Activated CD8-positive, alpha-beta T cell treated with anti-CD3 and anti-CD28 coated beads for 36 hours (primary cell): Measurements from ENCODE around the gene SERPINF2. TPM values are rescaled to one million over a fixed set of nuclear protein-coding genes. Genes with fewer than 3 reads are reported as not detected.

Source experiments
- ATAC-seq: fragments of 200-7000 bp; cut with Tn5 transposase; one replicate; pipeline ENCODE4 v1.10.0; 2021; ENCODE audit warnings: mild to moderate bottlenecking, moderate library complexity
- CTCF ChIA-PET: fragments of 350-600 bp; sonication (Branson Sonifier 250); formaldehyde crosslinking; loops from one replicate; lab custom pipeline; 2021; ENCODE audit warnings: antibody characterized with exemption; lab: Charles Lee
- POLR2A ChIA-PET: fragments of 350-600 bp; sonication (Branson Sonifier 250); formaldehyde crosslinking; loops from one replicate; lab custom pipeline; 2021; ENCODE audit warnings: antibody characterized with exemption; lab: Charles Lee
- DNase-seq: peaks from one replicate; pipeline ENCODE4 v3.0.0-alpha.2; 2020
- H3K27ac Mint-ChIP-seq: one replicate; pipeline ENCODE4 v1.8.0; 2021; ENCODE audit warnings: mild to moderate bottlenecking, mixed read lengths
- H3K27me3 Mint-ChIP-seq: one replicate; pipeline ENCODE4 v1.8.0; 2021; ENCODE audit warnings: mixed read lengths
- H3K36me3 Mint-ChIP-seq: one replicate; pipeline ENCODE4 v1.8.0; 2021; ENCODE audit warnings: low read depth, mixed read lengths
- H3K4me1 Mint-ChIP-seq: one replicate; pipeline ENCODE4 v1.8.0; 2021; ENCODE audit warnings: low read depth, mixed read lengths
- H3K4me3 Mint-ChIP-seq: one replicate; pipeline ENCODE4 v1.8.0; 2021; ENCODE audit warnings: mild to moderate bottlenecking, moderate library complexity, mixed read lengths
- H3K9me3 Mint-ChIP-seq: one replicate; pipeline ENCODE4 v1.8.0; 2021; ENCODE audit warnings: mixed read lengths
- CTCF ChIP-seq: fragments of 200-600 bp; IDR thresholded peaks from one replicate; pipeline ENCODE4 v1.8.0; 2022; ENCODE audit warnings: antibody characterized with exemption, mild to moderate bottlenecking
- intact Hi-C: fragments of 100-400 bp; cut with micrococcal nuclease; formaldehyde crosslinking; loops from one replicate; pipeline ENCODE4 v1.10.0; 2022
- total RNA-seq, 2 experiments: library from RNA; stranded (reverse); gene quantifications; one replicate each; pipeline ENCODE4 v1.2.3, GENCODE V29; 2021

The SERPINF2 gene
- total RNA-seq, 2 experiments from 2014 or later = 0.11 to 0.18 TPM

DNA sequence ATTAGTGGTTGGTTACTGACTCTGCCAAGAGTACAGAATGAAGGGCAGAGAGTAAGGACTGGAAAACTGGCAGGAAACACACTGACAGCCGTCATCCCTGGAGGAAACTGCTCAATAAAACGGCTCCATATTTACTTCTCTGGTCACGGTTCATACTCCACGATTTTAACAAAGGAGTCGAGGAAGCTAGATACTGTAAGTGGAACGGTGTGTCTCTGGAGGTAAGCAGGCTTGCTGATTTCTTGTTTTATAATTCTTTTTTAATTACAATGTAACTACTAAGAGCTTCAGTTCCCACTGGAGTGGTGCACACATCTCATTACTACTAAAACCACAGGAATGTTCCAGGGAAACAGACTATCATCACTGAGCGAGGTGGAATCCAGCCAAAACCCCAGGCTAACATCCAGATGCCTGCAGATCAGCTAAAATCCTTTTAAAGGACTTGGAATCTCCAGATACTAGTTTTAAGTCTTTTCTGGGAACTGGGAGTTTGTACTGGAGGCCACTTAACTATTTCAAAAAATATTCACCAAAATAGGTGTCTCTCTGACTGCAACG is 37.0 kb downstream of the SERPINF2 start:
- Mint-ChIP-seq H3K4me1 (no peaks in the 10 kb centered on the region), H3K27me3 (no peaks in the 10 kb centered on the region), H3K36me3 (peaks cover 36% of the 10 kb centered on the region), H3K4me3 (no peak overlapping the region), H3K27ac (no peak overlapping the region), H3K9me3 (no peaks in the 10 kb centered on the region)
- ChIA-PET CTCF (interaction anchor here (0.7 to 1.0 kb wide), 3 partner anchors 10 to 58 kb away, joined by 3 to 4 read pairs (median 3); no protein-coding TSS in a partner anchor), POLR2A (interaction anchor here (1.0 to 1.6 kb wide), 2 partner anchors 13 to 14 kb away, joined by 3 read pairs; no protein-coding TSS in a partner anchor)
- intact Hi-C loops = loop anchor here (10.0 kb wide), 1 partner anchor 55 kb away; the partner anchor contains the start of gene WDR81
- TF ChIP-seq CTCF = no peak
- DNase-seq = no peak
- ATAC-seq = no peak

- intact Hi-C loops = no loop called here
- H3K4me3 Mint-ChIP-seq = no peak overlapping the region
- no peak for TF ChIP-seq CTCF
- POLR2A ChIA-PET = interaction anchor here (1.0 to 1.4 kb wide), 2 partner anchors 9 to 21 kb away, joined by 4 to 5 read pairs; partner anchors contain the start of gene SERPINF1
- peaks cover 43% of the 10 kb centered on the region for H3K36me3 Mint-ChIP-seq
- H3K27ac Mint-ChIP-seq = no peak overlapping the region
- CTCF ChIA-PET = interaction anchor here (1.4 to 3.3 kb wide), 3 partner anchors 10 to 123 kb away, joined by 3 to 16 read pairs (median 3); no protein-coding TSS in a partner anchor
- ATAC-seq (no peak), DNase-seq (no peak)
- H3K27me3 Mint-ChIP-seq = no peaks in the 10 kb centered on the region
- H3K9me3 Mint-ChIP-seq = no peaks in the 10 kb centered on the region
- no peaks in the 10 kb centered on the region for H3K4me1 Mint-ChIP-seq
Measured at GRCh38 chr17:1782171-1782567, 39.5 kb downstream of the SERPINF2 start.

DNA sequence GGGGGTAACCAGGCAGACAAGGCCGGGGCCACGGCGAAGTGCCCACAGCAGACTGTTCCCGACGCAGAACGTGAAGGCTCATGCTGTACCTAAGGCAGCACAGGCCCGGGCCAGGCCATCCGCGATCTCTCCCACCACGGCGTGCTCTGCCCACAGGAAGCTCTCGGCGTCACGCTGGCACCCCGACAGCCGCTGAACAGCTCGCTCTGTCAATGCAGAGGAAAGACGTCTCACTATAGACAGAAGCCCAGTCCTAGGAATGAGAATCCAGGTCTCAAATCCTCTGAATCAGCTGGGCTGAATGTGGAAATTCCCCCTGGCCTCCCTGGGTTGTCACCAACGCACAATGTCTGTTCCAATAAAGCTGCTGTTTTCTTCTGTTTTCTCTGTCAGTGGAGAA is 40.6 kb downstream of the SERPINF2 start:
- H3K9me3 Mint-ChIP-seq = no peaks in the 10 kb centered on the region
- DNase-seq = no peak
- H3K27me3 Mint-ChIP-seq = no peaks in the 10 kb centered on the region
- no peak overlapping the region for H3K27ac Mint-ChIP-seq
- TF ChIP-seq CTCF = no peak
- H3K4me1 Mint-ChIP-seq = no peaks in the 10 kb centered on the region
- intact Hi-C loops = no loop called here
- no peak for ATAC-seq
- POLR2A ChIA-PET = interaction anchor here (1.1 to 1.4 kb wide), 2 partner anchors 22 to 52 kb away, joined by 3 to 5 read pairs; partner anchors contain the start of gene SERPINF1
- peaks cover 40% of the 10 kb centered on the region for H3K36me3 Mint-ChIP-seq
- CTCF ChIA-PET = interaction anchor here (0.8 to 3.3 kb wide), 8 partner anchors 9 to 125 kb away, joined by 3 to 16 read pairs (median 4); partner anchors contain the start of gene WDR81
- no peak overlapping the region for H3K4me3 Mint-ChIP-seq

DNA sequence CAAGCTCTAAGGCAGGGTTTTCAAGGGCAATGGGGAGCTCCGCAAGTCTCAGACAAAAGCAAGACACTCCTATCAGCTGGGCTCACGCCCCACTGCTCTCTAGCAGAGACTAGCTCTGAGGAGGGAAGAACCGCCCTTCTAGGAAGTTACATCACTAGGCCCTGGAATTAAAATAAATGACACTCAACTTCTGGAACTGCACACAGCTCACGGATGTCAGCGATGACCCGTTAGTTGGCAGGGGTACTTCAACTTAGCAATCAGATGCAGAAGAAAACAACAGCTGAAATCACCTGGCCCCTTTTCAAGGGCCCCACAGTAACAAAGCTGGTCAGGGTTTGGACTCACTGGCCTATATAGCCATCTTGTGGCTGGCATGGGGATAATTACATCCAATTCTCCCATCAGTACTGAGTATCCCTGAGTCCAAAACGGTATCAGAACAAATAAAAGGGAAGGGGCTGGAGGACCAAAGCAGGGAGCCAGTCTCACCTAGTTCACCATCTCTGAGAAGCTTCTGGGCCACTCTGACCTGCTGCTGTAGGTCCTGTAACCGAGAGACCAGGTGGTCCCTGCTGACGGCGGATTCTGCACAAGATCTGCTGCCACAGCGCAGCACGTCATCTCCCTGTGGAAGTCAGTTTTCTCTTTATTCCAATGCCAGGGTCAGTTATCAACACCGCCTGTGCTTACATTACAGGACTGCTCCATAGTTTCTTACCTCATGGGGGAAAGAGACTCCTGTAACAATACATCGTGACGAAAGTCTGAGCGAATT is 41.4 kb downstream of the SERPINF2 start:
- ATAC-seq = no peak
- intact Hi-C loops = no loop called here
- Mint-ChIP-seq H3K4me3 (no peak overlapping the region), H3K36me3 (peaks cover 36% of the 10 kb centered on the region), H3K4me1 (no peaks in the 10 kb centered on the region), H3K27me3 (no peaks in the 10 kb centered on the region), H3K9me3 (no peaks in the 10 kb centered on the region), H3K27ac (no peak overlapping the region)
- ChIA-PET CTCF (interaction anchor here (0.7 to 3.3 kb wide), 8 partner anchors 10 to 115 kb away, joined by 3 to 16 read pairs (median 4); partner anchors contain the start of gene WDR81), POLR2A (interaction anchor here (0.6 to 1.1 kb wide), 2 partner anchors 15 to 53 kb away, joined by 3 read pairs; no protein-coding TSS in a partner anchor)
- no peak for DNase-seq
- TF ChIP-seq CTCF = peak; percentile 20
